ENCODE data around the gene CEP43.

GRCh38 chr6:166957805-166958076 lies 41.5 kb upstream of the CEP43 start:
- TF ChIP-seq MXI1 (IDR thresholded peaks at IDR 0.05; ENCODE audit: low read depth, low read length) (no peak), USF2 (IDR thresholded peaks at IDR 0.05; ENCODE audit: borderline replicate concordance, low read depth, low read length) (no peak), E4F1 (IDR thresholded peaks at IDR 0.05; ENCODE audit: borderline replicate concordance, partially characterized antibody) (no peak), CTCF (IDR thresholded peaks at IDR 0.05 in 2 of 3, conservative IDR thresholded peaks at IDR 0.05 in 1 of 3; ENCODE audit: control insufficient read depth in 2 of 3, extremely low read depth in 1 of 3, insufficient read depth in 1 of 3, low read depth in 3 of 3, low read length in 3 of 3) (no peak), HDAC6 (IDR thresholded peaks at IDR 0.05; ENCODE audit: unreplicated experiment) (no peak)
